B cell (primary cell): Measurements from ENCODE around the gene PODN. TPM values are rescaled to one million over a fixed set of nuclear protein-coding genes. Genes with fewer than 3 reads are reported as not detected.

Experiments
- ATAC-seq: fragments of 200-7000 bp; cut with Tn5 transposase; one replicate; pipeline ENCODE4 v1.10.0; 2021; ENCODE audit warnings: low read depth, mild to moderate bottlenecking, moderate number of reproducible peaks, moderate library complexity
- CTCF ChIA-PET: fragments of 350-600 bp; sonication (Branson Sonifier 250); formaldehyde crosslinking; loops from one replicate; lab custom pipeline; 2021; ENCODE audit warnings: antibody characterized with exemption, inconsistent platforms; lab: Charles Lee
- POLR2A ChIA-PET: fragments of 350-600 bp; sonication (Branson Sonifier 250); formaldehyde crosslinking; loops from one replicate; lab custom pipeline; 2021; ENCODE audit warnings: antibody characterized with exemption; lab: Charles Lee
- DNase-seq: peaks from one replicate; pipeline ENCODE4 v3.0.0; 2013
- H2AFZ ChIP-seq: 2 replicates; pipeline ENCODE4 v1.6.1; 2012; ENCODE audit warnings: mild to moderate bottlenecking, low read depth, low read length; ENCODE audit not compliant: insufficient read depth, poor library complexity, severe bottlenecking
- H3K27ac ChIP-seq, 2 donors: 1 replicate in 1 of 2; 2 replicates in 1 of 2; pipeline ENCODE4 v1.5.1; 2012 to 2013; ENCODE audit warnings: low read length in 2 of 2, mild to moderate bottlenecking in 2 of 2, moderate library complexity in 1 of 2
- H3K27me3 ChIP-seq, 4 experiments: fragments of 200-600 bp in 1 of 4; sonication (generic) in 1 of 4; replicated peaks in 1 of 4; 1 replicate in 2 of 4; 2 replicates in 2 of 4; pipeline versions ENCODE4 v1.6.1 to v1.7.0; 2013 to 2016; ENCODE audit warnings: low read length in 3 of 4, mild to moderate bottlenecking in 2 of 4, mixed read lengths in 1 of 4, moderate library complexity in 1 of 4; ENCODE audit not compliant: insufficient read depth in 4 of 4, control insufficient read depth in 3 of 4; ENCODE audit errors: control extremely low read depth in 1 of 4
- H3K36me3 ChIP-seq, 2 experiments: replicated peaks in 1 of 2; 1 replicate in 1 of 2; 2 replicates in 1 of 2; pipeline versions ENCODE4 v1.6.1 to v1.7.1; 2013; ENCODE audit warnings: low read length in 1 of 2; ENCODE audit not compliant: insufficient read depth in 2 of 2, control insufficient read depth in 1 of 2; ENCODE audit errors: control extremely low read depth in 1 of 2, extremely low read depth in 1 of 2
- H3K4me1 ChIP-seq, 2 donors: fragments of 200-600 bp in 1 of 2; sonication (generic) in 1 of 2; 1 replicate in 1 of 2; 2 replicates in 1 of 2; pipeline versions ENCODE4 v1.5.1 to v1.6.1; 2013 to 2017; ENCODE audit warnings: low read length in 2 of 2; ENCODE audit not compliant: control insufficient read depth in 2 of 2, insufficient read depth in 2 of 2
- H3K4me2 ChIP-seq: replicated peaks from 2 replicates; pipeline ENCODE3; 2012; ENCODE audit warnings: mild to moderate bottlenecking, low read depth, low read length; ENCODE audit not compliant: poor library complexity, severe bottlenecking
- H3K4me3 ChIP-seq, 5 experiments: fragments of 200-600 bp in 1 of 5; sonication (generic) in 1 of 5; 1 replicate in 3 of 5; 2 replicates in 2 of 5; pipeline versions ENCODE4 v1.5.1 to v1.7.0; 2011 to 2016; ENCODE audit warnings: low read length in 4 of 5, mild to moderate bottlenecking in 4 of 5, low read depth in 2 of 5, control low read depth in 1 of 5, moderate library complexity in 1 of 5; ENCODE audit not compliant: insufficient read depth in 1 of 5; ENCODE audit errors: control extremely low read depth in 1 of 5, extremely low read depth in 1 of 5
- H3K79me2 ChIP-seq: fragments of 200-600 bp; sonication (generic); one replicate; pipeline ENCODE4 v1.6.0; 2016; ENCODE audit warnings: low read length; ENCODE audit not compliant: control insufficient read depth, insufficient read depth
- H3K9ac ChIP-seq: fragments of 200-600 bp; sonication (generic); 2 replicates; pipeline ENCODE4 v1.6.1; 2017; ENCODE audit warnings: mild to moderate bottlenecking, low read length, moderate library complexity
- H3K9me3 ChIP-seq, 3 donors: one replicate each; pipeline versions ENCODE4 v1.6.1 to v1.7.1; 2013; ENCODE audit warnings: low read length in 2 of 3; ENCODE audit not compliant: control insufficient read depth in 2 of 3, insufficient read depth in 1 of 3; ENCODE audit errors: control extremely low read depth in 1 of 3
- H4K20me1 ChIP-seq: 2 replicates; pipeline ENCODE4 v1.6.0; 2012; ENCODE audit warnings: mild to moderate bottlenecking, low read length; ENCODE audit not compliant: insufficient read depth, control insufficient read depth, poor library complexity, severe bottlenecking
- H3K27ac Mint-ChIP-seq: one replicate; pipeline ENCODE4 v1.8.0; 2021; ENCODE audit warnings: mixed read lengths
- H3K27me3 Mint-ChIP-seq: one replicate; pipeline ENCODE4 v1.8.0; 2021; ENCODE audit warnings: mixed read lengths
- H3K4me1 Mint-ChIP-seq: one replicate; pipeline ENCODE4 v1.8.0; 2021; ENCODE audit warnings: mixed read lengths
- H3K4me3 Mint-ChIP-seq: one replicate; pipeline ENCODE4 v1.8.0; 2021; ENCODE audit warnings: mixed read lengths
- H3K9me3 Mint-ChIP-seq: one replicate; pipeline ENCODE4 v1.8.0; 2022; ENCODE audit warnings: mixed read lengths; ENCODE audit not compliant: insufficient read depth
- EZH2 ChIP-seq: IDR thresholded peaks from 2 replicates; pipeline ENCODE4 v1.6.1; 2012; ENCODE audit warnings: borderline replicate concordance, low read depth, mild to moderate bottlenecking, moderate library complexity, low read length; ENCODE audit not compliant: insufficient read depth, poor library complexity, severe bottlenecking
- WGBS: methylation state at CpG from one replicate; pipeline ENCODE4 v1.1.5; 2013; ENCODE audit warnings: missing lambda C conversion rate; ENCODE audit not compliant: insufficient coverage; 5-methylcytosine and 5-hydroxymethylcytosine counted together
- intact Hi-C: fragments of 100-400 bp; cut with micrococcal nuclease; formaldehyde crosslinking; loops from one replicate; pipeline ENCODE4 v1.10.0; 2022
- polyA plus RNA-seq: library from polyadenylated mRNA; depleted of rRNA; stranded (reverse); fragments of >200 nt; gene quantifications from 2 replicates; pipeline ENCODE4 v1.2.3, GENCODE V29; 2012
- total RNA-seq, 2 donors: library from RNA; stranded (reverse); fragments of 120-200 nt in 1 of 2; gene quantifications; 1 replicate in 1 of 2; 2 replicates in 1 of 2; pipeline versions ENCODE4 v1.2.3 to v1.2.4, GENCODE V29; 2013 to 2022
- TF ChIP-seq, protein P1 (sequence below): fragments of 200-600 bp; IDR thresholded peaks from one replicate; pipeline ENCODE4 v1.8.0; 2022; ENCODE audit warnings: antibody characterized with exemption, mild to moderate bottlenecking

Gene PODN
- total and polyA plus RNA-seq, 2 donors (not counting 1 experiment from before 2014, with no cell fraction given), result not detected

DNA sequence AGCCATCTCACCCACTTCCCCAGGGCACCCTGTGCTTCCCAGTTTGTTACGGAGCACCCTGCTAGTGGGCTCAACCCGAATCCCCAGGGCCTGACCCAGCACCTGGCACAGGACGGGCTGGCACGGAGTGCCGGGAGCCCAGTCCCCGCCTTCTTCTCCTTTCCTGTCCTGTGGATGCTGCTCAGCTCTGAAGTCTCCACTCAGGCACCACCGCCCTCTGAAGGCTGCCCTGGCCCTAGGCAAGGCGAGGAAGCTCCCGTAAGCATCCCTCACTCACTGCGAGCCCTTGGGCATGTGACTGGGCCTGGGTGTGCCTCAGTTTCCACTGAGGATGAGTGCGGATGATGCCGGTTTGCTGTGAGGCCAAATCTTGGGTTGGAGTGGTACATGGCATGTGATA lies 58.6 kb downstream of the PODN start:
- Histone ChIP-seq H3K27me3 (no peaks in the 10 kb centered on the region), H3K4me3 (no peak overlapping the region), H3K79me2 (no peaks in the 10 kb centered on the region), H3K9me3 (no peaks in the 10 kb centered on the region), H3K36me3 (no peaks in the 10 kb centered on the region), H2AFZ (no peak overlapping the region), H3K27ac (no peak overlapping the region), H3K4me2 (no peak overlapping the region), H3K9ac (no peak overlapping the region), H4K20me1 (no peaks in the 10 kb centered on the region), H3K4me1 (no peaks in the 10 kb centered on the region)
- H3K27me3 Mint-ChIP-seq, result peaks cover 13% of the 10 kb centered on the region
- H3K27ac Mint-ChIP-seq, result no peak overlapping the region
- ATAC-seq, result no peak
- TF ChIP-seq, protein P1, sequence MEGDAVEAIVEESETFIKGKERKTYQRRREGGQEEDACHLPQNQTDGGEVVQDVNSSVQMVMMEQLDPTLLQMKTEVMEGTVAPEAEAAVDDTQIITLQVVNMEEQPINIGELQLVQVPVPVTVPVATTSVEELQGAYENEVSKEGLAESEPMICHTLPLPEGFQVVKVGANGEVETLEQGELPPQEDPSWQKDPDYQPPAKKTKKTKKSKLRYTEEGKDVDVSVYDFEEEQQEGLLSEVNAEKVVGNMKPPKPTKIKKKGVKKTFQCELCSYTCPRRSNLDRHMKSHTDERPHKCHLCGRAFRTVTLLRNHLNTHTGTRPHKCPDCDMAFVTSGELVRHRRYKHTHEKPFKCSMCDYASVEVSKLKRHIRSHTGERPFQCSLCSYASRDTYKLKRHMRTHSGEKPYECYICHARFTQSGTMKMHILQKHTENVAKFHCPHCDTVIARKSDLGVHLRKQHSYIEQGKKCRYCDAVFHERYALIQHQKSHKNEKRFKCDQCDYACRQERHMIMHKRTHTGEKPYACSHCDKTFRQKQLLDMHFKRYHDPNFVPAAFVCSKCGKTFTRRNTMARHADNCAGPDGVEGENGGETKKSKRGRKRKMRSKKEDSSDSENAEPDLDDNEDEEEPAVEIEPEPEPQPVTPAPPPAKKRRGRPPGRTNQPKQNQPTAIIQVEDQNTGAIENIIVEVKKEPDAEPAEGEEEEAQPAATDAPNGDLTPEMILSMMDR, result no peak
- no peak for TF ChIP-seq EZH2
- no peaks in the 10 kb centered on the region for H3K9me3 Mint-ChIP-seq
- ChIA-PET POLR2A (no interaction called here), CTCF (no interaction called here)
- no peak overlapping the region for H3K4me3 Mint-ChIP-seq
- DNase-seq, result no peak
- H3K4me1 Mint-ChIP-seq, result no peaks in the 10 kb centered on the region
- 89% methylated on average over 8 of the region's 12 CpGs for WGBS
- intact Hi-C loops, result no loop called here

DNA sequence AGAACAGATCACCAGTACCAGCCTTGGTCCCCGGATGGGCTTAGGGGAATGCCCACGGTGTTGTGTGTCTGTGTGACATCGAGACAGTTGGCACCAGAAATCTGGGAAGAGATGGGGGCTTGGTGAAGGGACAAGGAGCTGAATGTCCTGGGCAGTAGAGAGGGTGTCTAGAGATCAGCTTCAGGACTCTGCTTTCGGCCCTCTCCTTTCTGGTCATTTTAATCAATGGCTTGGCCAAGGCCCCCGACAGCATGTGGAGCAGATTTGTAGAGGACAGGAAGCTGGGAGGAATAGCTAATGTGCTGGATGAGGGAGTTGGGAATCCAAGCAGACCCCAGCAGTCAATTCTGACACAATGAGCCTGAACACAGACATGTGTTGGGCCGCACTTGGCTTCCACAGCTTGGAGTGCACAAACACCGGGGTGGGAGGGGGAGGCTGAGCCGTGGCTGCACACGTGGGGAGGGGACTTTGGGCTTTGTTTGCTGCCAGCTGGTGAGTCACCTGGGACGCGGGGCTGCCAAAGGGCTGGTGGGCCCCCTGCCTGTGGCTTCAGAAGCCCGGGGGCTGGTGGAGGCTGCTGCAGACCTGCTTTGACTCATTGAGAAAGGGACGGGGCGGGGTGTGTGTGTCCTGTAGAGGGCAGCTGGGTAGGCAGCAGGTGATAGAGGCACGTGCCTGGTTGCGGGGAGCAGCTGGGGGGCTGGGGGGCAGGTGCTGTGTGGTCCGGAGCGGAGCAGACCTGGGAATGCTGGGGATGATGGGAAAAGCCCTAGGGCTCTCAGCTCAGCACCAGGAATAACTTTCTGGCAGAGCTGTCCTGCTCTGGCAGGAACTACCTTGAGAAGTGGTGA lies 59.5 kb downstream of the PODN start:
- no peak overlapping the region for H3K27ac ChIP-seq
- no peak overlapping the region for H3K9ac ChIP-seq
- intact Hi-C loops, result no loop called here
- no peaks in the 10 kb centered on the region for H3K9me3 ChIP-seq
- Mint-ChIP-seq H3K4me3 (no peak overlapping the region), H3K9me3 (no peaks in the 10 kb centered on the region), H3K27me3 (peaks cover 13% of the 10 kb centered on the region), H3K27ac (no peak overlapping the region), H3K4me1 (no peaks in the 10 kb centered on the region)
- DNase-seq (no peak), ATAC-seq (no peak)
- no peak overlapping the region for H2AFZ ChIP-seq
- H3K79me2 ChIP-seq, result no peaks in the 10 kb centered on the region
- H3K4me1 ChIP-seq, result no peaks in the 10 kb centered on the region
- no peak for TF ChIP-seq EZH2
- TF ChIP-seq, protein P1, result no peak
- CTCF ChIA-PET, result no interaction called here
- no peaks in the 10 kb centered on the region for H3K36me3 ChIP-seq
- H3K27me3 ChIP-seq, result no peaks in the 10 kb centered on the region
- POLR2A ChIA-PET, result no interaction called here
- 69% methylated on average over 17 of the region's 18 CpGs for WGBS
- H4K20me1 ChIP-seq, result no peaks in the 10 kb centered on the region
- no peak overlapping the region for H3K4me2 ChIP-seq
- no peak overlapping the region for H3K4me3 ChIP-seq
